ENCODE results near the gene ZNF649. TPM values are rescaled to one million over a fixed set of nuclear protein-coding genes. Genes with fewer than 3 reads are reported as not detected.

The ZNF649 gene
- total RNA-seq, 1 experiment from 2014 or later = 26.3 TPM

DNA sequence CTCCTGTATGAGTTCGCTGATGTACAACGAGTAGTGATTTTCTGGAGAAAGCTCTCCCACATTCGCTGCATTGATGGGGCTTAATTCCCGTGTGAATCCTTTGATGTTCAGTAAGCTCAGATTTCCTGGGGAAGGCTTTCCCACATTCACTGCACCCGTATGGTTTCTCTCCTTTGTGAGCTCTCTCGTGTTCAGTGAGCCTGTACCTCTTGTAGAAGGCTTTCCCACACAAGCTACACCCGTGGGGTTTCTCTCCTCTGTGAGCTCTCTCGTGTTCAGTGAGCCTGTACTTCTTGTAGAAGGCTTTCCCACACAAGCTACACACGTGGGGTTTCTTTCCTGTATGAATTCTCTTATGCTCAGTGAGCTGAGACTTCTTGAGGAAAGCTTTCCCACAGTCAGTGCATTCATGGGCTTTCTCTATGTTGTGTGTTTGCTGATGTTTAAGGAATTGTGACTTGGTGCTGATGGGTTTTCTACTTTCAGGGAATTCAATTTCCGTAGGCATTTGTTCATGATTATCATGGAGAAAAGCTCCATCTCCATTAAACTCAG is 13.5 kb downstream of the ZNF649 start:
- BruUV-seq (replicated peaks) = no TSS peak
- H3K9me3 ChIP-seq (ENCODE audit: low read depth, low read length, poor library complexity, severe bottlenecking) = peaks cover 72% of the 10 kb centered on the region
- CTCF ChIA-PET = no interaction called here
- POLR2A ChIA-PET (ENCODE audit: low non-redundant PET) = no interaction called here
- TF ChIP-seq, protein P1, sequence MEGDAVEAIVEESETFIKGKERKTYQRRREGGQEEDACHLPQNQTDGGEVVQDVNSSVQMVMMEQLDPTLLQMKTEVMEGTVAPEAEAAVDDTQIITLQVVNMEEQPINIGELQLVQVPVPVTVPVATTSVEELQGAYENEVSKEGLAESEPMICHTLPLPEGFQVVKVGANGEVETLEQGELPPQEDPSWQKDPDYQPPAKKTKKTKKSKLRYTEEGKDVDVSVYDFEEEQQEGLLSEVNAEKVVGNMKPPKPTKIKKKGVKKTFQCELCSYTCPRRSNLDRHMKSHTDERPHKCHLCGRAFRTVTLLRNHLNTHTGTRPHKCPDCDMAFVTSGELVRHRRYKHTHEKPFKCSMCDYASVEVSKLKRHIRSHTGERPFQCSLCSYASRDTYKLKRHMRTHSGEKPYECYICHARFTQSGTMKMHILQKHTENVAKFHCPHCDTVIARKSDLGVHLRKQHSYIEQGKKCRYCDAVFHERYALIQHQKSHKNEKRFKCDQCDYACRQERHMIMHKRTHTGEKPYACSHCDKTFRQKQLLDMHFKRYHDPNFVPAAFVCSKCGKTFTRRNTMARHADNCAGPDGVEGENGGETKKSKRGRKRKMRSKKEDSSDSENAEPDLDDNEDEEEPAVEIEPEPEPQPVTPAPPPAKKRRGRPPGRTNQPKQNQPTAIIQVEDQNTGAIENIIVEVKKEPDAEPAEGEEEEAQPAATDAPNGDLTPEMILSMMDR (conservative IDR thresholded peaks at IDR 0.05; ENCODE audit: low read depth, low read length) = no peak
- no peak for TF ChIP-seq EZH2 (IDR thresholded peaks at IDR 0.05; ENCODE audit: borderline replicate concordance, low read depth, low read length, poor library complexity, severe bottlenecking)
- intact Hi-C loops (cut with micrococcal nuclease; ENCODE audit: unreplicated experiment) = no loop called here
- no peak overlapping the region for H3K27ac ChIP-seq (ENCODE audit: low read depth, low read length, poor library complexity, severe bottlenecking)
- DNase-seq (ENCODE audit: low spot score) = no peak
- no peaks in the 10 kb centered on the region for H3K4me1 ChIP-seq (ENCODE audit: insufficient read depth, low read length, poor library complexity, severe bottlenecking)
- no peaks in the 10 kb centered on the region for H3K27me3 ChIP-seq (replicated peaks; ENCODE audit: insufficient read depth, low read depth, low read length, poor library complexity)
- H3K4me3 ChIP-seq (ENCODE audit: low read depth, low read length, poor library complexity, severe bottlenecking) = no peak overlapping the region
- H3K36me3 ChIP-seq (ENCODE audit: insufficient read depth, low read length, poor library complexity, severe bottlenecking) = peaks cover 75% of the 10 kb centered on the region

- DNase-seq (ENCODE audit: low spot score) = no peak
- no peak for TF ChIP-seq EZH2 (IDR thresholded peaks at IDR 0.05; ENCODE audit: borderline replicate concordance, low read depth, low read length, poor library complexity, severe bottlenecking)
- TF ChIP-seq, protein P1 (conservative IDR thresholded peaks at IDR 0.05; ENCODE audit: low read depth, low read length) = no peak
- Histone ChIP-seq H3K27ac (ENCODE audit: low read depth, low read length, poor library complexity, severe bottlenecking) (no peak overlapping the region), H3K27me3 (replicated peaks; ENCODE audit: insufficient read depth, low read depth, low read length, poor library complexity) (no peaks in the 10 kb centered on the region), H3K36me3 (ENCODE audit: insufficient read depth, low read length, poor library complexity, severe bottlenecking) (peaks cover 62% of the 10 kb centered on the region), H3K4me3 (ENCODE audit: low read depth, low read length, poor library complexity, severe bottlenecking) (no peak overlapping the region), H3K9me3 (ENCODE audit: low read depth, low read length, poor library complexity, severe bottlenecking) (peaks cover 72% of the 10 kb centered on the region), H3K4me1 (ENCODE audit: insufficient read depth, low read length, poor library complexity, severe bottlenecking) (no peaks in the 10 kb centered on the region)
- intact Hi-C loops (cut with micrococcal nuclease; ENCODE audit: unreplicated experiment) = no loop called here
- BruUV-seq (replicated peaks) = no TSS peak
- ChIA-PET CTCF (no interaction called here), POLR2A (ENCODE audit: low non-redundant PET) (no interaction called here)
Measured at GRCh38 chr19:51889934-51890333, 14.9 kb downstream of the ZNF649 start.

DNA sequence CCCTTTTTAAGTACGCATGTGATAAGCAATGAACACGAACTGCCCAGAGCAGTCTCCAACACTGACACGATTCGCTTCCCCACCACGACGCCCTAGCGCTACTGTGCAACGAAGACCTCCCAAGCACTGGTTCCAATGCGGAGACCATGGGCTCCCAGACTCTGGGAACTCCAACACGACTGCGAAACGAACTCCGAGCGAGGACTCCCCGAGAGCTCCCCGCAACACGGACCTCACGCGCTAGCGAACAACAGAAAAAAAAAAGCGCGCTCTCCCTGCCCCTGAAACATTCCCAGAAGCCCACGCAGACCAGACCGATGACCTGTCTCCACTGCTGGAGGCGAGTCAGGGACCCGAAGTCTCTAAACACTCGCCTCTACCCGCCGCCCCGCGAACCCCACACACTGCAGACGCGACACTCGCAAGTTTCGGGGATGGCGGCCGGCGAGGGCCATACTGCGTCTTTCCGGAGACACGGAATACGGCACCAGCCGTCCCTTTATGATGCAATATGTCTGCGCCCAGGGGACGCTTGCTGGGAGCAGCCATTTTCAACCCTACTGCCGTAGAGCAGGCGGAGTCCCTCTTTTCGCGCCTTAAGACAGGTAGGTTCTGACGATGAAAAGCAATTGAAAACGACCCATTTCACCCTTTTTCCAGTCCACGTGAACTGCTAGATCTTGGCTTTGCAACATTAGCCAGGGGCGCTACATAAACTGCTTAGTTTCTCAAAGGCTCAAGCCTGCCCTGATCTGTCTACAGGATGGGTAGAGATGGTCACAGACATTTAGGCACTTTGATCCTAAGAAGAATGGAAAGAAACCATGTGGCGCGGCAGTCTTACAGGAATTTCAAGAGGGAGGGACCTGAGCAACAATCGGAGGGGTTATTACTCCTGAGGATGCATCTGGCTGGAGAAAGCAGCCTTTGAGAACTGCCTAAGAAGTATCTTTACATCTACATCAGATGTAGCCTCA is 17.0 kb downstream of the ZNF649 start, which contains the start of gene ZNF577:
Gene ZNF577 (minus strand): TSS at position 430 of the 977 bp plus-strand sequence. CDS start 7,569 bp downstream, outside the sequence.
- CTCF ChIA-PET = no interaction called here
- no peaks in the 10 kb centered on the region for H3K4me1 ChIP-seq (ENCODE audit: insufficient read depth, low read length, poor library complexity, severe bottlenecking)
- peak; percentile 96 for DNase-seq (ENCODE audit: low spot score)
- H3K27me3 ChIP-seq (replicated peaks; ENCODE audit: insufficient read depth, low read depth, low read length, poor library complexity) = no peaks in the 10 kb centered on the region
- BruUV-seq (replicated peaks) = TSS peak; percentile 52
- intact Hi-C loops (cut with micrococcal nuclease; ENCODE audit: unreplicated experiment) = loop anchor here (2.0 kb wide), 1 partner anchor 39 kb away; the partner anchor contains the start of gene ZNF613
- TF ChIP-seq, protein P1 (conservative IDR thresholded peaks at IDR 0.05; ENCODE audit: low read depth, low read length) = no peak
- no peak for TF ChIP-seq EZH2 (IDR thresholded peaks at IDR 0.05; ENCODE audit: borderline replicate concordance, low read depth, low read length, poor library complexity, severe bottlenecking)
- peak within 1 kb of the TSS; percentile 60 for H3K4me3 ChIP-seq (ENCODE audit: low read depth, low read length, poor library complexity, severe bottlenecking)
- peak within 1 kb of the TSS; percentile 76 for H3K27ac ChIP-seq (ENCODE audit: low read depth, low read length, poor library complexity, severe bottlenecking)
- POLR2A ChIA-PET (ENCODE audit: low non-redundant PET) = interaction anchor here (0.7 kb wide), 1 partner anchor 160 kb away, joined by 3 read pairs; no protein-coding TSS in a partner anchor
- H3K9me3 ChIP-seq (ENCODE audit: low read depth, low read length, poor library complexity, severe bottlenecking) = peaks cover 54% of the 10 kb centered on the region
- peaks cover 40% of the 10 kb centered on the region for H3K36me3 ChIP-seq (ENCODE audit: insufficient read depth, low read length, poor library complexity, severe bottlenecking)

All from A673 (cell line).